Measurements from ENCODE around the gene MXD4. TPM values are rescaled to one million over a fixed set of nuclear protein-coding genes. Genes with fewer than 3 reads are reported as not detected.
A peak's percentile ranks its signal among the peaks of the same experiment; 100 is the strongest.

The MXD4 gene
- total RNA-seq, 4 donors from 2014 or later, result 20.4 to 29.4 (median 27.7) TPM

GRCh38 chr4:2268357-2269205 is 6.7 kb upstream of the MXD4 start:
- peaks cover 44 to 62% of the 10 kb centered on the region in 2 donors for H3K4me1 ChIP-seq
- DNase-seq, result no peak
- intact Hi-C loops (cut with DNase I; ENCODE audit: low total_unique reads), result loop anchor here (10.0 kb wide), 1 partner anchor 486 kb away; the partner anchor contains the start of gene TNIP2
- H3K27ac ChIP-seq, result peak overlapping the region; percentile 78 to 86 (median 81)
- H3K27me3 ChIP-seq, result no peaks in the 10 kb centered on the region
- H3K9me3 ChIP-seq, result no peaks in the 10 kb centered on the region
- in situ Hi-C loops (cut with MboI; ENCODE audit: low sequenced_read_pairs in 4 of 4), result no loop called here
- H3K36me3 ChIP-seq, result no peaks in the 10 kb centered on the region
- H3K4me3 ChIP-seq, result peak overlapping the region in 1 of 4 donors; percentile 21
- TF ChIP-seq POLR2A (IDR thresholded peaks at IDR 0.05) (no peak), CTCF (IDR thresholded peaks at IDR 0.05 in 4 of 5, conservative IDR thresholded peaks at IDR 0.05 in 1 of 5) (no peak)
- ATAC-seq, result no peak

GRCh38 chr4:2267841-2268240 is 5.9 kb upstream of the MXD4 start:
- DNase-seq (no peak), ATAC-seq (no peak)
- TF ChIP-seq POLR2A (IDR thresholded peaks at IDR 0.05), result no peak
- TF ChIP-seq CTCF (IDR thresholded peaks at IDR 0.05 in 4 of 5, conservative IDR thresholded peaks at IDR 0.05 in 1 of 5), result no peak
- in situ Hi-C loops (cut with MboI; ENCODE audit: low sequenced_read_pairs in 4 of 4), result no loop called here
- H3K27me3 ChIP-seq, result no peaks in the 10 kb centered on the region
- H3K4me1 ChIP-seq, result peaks cover 51 to 69% of the 10 kb centered on the region in 2 donors
- H3K4me3 ChIP-seq, result no peak overlapping the region
- H3K9me3 ChIP-seq, result no peaks in the 10 kb centered on the region
- intact Hi-C loops (cut with DNase I; ENCODE audit: low total_unique reads), result loop anchor here (10.0 kb wide), 1 partner anchor 487 kb away; the partner anchor contains the start of gene TNIP2
- no peaks in the 10 kb centered on the region for H3K36me3 ChIP-seq
- H3K27ac ChIP-seq, result peak overlapping the region in 2 of 4 donors; percentile 78 to 86

- Histone ChIP-seq H3K9me3 (no peaks in the 10 kb centered on the region), H3K27ac (peak overlapping the region in 2 of 4 donors; percentile 78 to 86), H3K36me3 (no peaks in the 10 kb centered on the region), H3K27me3 (no peaks in the 10 kb centered on the region), H3K4me3 (no peak overlapping the region), H3K4me1 (peaks cover 53 to 72% of the 10 kb centered on the region in 2 donors)
- TF ChIP-seq POLR2A (IDR thresholded peaks at IDR 0.05), result no peak
- TF ChIP-seq CTCF (IDR thresholded peaks at IDR 0.05 in 4 of 5, conservative IDR thresholded peaks at IDR 0.05 in 1 of 5), result no peak
- ATAC-seq (no peak), DNase-seq (no peak)
- intact Hi-C loops (cut with DNase I; ENCODE audit: low total_unique reads), result loop anchor here (10.0 kb wide), 1 partner anchor 487 kb away; the partner anchor contains the start of gene TNIP2
- in situ Hi-C loops (cut with MboI; ENCODE audit: low sequenced_read_pairs in 4 of 4), result no loop called here
These were observed 5.5 kb upstream of the MXD4 start for GRCh38 chr4:2267320-2267811.

- intact Hi-C loops (cut with DNase I; ENCODE audit: low total_unique reads) (loop anchor here (1.0 to 10.0 kb wide), 2 partner anchors 270 to 488 kb away; partner anchors contain the start of gene TNIP2), in situ Hi-C loops (cut with MboI; ENCODE audit: low sequenced_read_pairs in 4 of 4) (no loop called here)
- no peaks in the 10 kb centered on the region for H3K9me3 ChIP-seq
- no peaks in the 10 kb centered on the region for H3K36me3 ChIP-seq
- H3K4me3 ChIP-seq, result no peak overlapping the region
- H3K27ac ChIP-seq, result peak overlapping the region in 2 of 4 donors; percentile 63 to 72
- H3K4me1 ChIP-seq, result peaks cover 53 to 68% of the 10 kb centered on the region in 2 donors
- H3K27me3 ChIP-seq, result no peaks in the 10 kb centered on the region
- TF ChIP-seq CTCF (IDR thresholded peaks at IDR 0.05 in 4 of 5, conservative IDR thresholded peaks at IDR 0.05 in 1 of 5) (no peak), POLR2A (IDR thresholded peaks at IDR 0.05) (no peak)
- DNase-seq, result no peak
- no peak for ATAC-seq
These were observed 4.9 kb upstream of the MXD4 start for GRCh38 chr4:2266821-2267220.
